NOMO-1 (cell line): Measurements from ENCODE around the gene REPIN1.

Experiments
- DNase-seq, 2 experiments: peaks; one replicate each; lab custom pipeline; 2025; ENCODE audit not compliant: unreplicated experiment in 2 of 2; lab: John Stamatoyannopoulos, UW

The REPIN1 gene

GRCh38 chr7:150420242-150420641, 51.6 kb downstream of the REPIN1 start:
- DNase-seq: no peak

DNA sequence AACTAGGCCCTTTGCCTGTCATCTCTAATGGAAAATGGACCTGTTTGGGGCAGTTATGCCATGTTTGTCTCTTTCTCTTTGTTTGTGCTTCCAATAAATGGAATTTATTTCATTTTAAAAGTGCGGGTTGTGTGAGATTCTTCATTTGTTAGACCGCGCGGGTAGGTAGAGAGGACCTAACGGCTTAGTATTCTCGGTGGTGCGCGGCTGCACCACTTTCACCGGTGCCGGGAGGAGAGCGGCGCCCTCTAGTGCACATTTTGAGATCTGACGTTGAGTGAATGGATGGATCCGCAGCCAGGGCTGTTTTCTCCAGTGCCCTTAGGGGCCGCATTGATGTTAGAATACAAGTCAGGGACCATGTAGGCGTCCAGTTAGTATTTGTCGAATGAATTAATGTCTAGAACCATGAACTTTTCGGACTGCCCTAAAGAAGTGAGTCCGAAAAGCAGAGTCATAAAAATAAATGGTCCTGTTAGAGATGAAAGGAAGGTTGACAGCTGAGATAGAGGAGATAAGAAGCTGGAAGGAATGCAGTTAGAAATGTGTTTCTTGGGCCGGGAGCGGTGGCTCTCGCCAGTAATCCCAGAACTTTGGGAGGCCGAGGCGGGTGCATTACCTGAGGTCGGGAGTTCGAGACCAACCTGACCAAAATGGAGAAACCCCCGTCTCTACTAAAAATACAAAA, 52.5 kb downstream of the REPIN1 start:
- peak; percentile 33 to 51 for DNase-seq

DNA sequence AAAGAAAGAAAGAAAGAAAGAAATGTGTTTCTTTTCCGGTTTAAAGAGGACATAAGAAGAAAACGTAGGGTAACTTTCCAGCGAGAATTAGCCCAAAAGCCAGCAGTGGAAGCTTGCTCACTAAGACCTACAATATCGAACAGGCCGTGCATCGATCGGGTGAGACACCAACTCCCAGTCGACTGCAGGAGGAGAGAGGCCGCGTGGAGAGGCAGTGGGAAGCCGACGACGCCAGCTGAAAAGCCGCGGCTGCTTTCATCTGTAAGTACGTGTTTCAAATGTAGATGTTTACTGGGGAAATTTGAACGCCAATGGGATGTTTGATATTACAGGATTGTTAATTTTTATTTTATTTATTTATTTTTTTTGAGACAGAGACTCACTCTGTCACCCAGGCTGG, 53.2 kb downstream of the REPIN1 start:
- DNase-seq: no peak
